Breast epithelium (tissue), 3 donors: ENCODE results near the gene THTPA.

Experiments
- POLR2A ChIP-seq: fragments of 450-650 bp; IDR thresholded peaks from one replicate; pipeline ENCODE4 v1.6.1; 2016; ENCODE audit warnings: antibody characterized with exemption, mild to moderate bottlenecking, moderate library complexity
- POLR2AphosphoS5 ChIP-seq, 3 donors: sonication (generic); formaldehyde crosslinking; IDR thresholded peaks; one replicate each; pipeline ENCODE4 v1.6.1; 2017; ENCODE audit warnings: antibody characterized with exemption in 3 of 3

DNA sequence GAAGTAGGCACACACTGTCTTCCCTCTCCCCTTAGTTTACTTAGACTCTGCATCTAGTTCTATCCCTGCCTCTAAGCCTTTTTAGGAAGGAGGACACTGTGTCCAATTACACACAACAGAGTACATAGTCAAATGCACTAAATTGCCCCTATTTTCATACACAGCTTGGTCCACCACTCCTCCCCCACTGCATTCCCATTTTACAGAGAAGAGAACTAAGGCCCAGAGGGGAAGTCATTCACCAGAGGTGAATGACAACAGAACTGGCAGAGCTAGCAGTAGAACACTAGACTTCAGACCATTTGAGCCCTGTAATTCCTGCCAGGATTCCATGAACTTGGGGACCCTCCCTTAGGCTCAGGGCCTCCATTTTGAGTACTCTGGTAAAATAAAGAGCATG, 23.7 kb downstream of the THTPA start:
- TF ChIP-seq POLR2A (no peak), POLR2AphosphoS5 (IDR thresholded peaks at IDR 0.05) (no peak)
